ENCODE results near the gene KPNA6. TPM values are rescaled to one million over a fixed set of nuclear protein-coding genes. Genes with fewer than 3 reads are reported as not detected.

Gene KPNA6
- total and polyA plus RNA-seq, 2 of the 13 experiments (the other 11 are each of a cell fraction or from before 2014, with no cell fraction given): 22.0 to 47.5 TPM

- TF ChIP-seq, protein P1, sequence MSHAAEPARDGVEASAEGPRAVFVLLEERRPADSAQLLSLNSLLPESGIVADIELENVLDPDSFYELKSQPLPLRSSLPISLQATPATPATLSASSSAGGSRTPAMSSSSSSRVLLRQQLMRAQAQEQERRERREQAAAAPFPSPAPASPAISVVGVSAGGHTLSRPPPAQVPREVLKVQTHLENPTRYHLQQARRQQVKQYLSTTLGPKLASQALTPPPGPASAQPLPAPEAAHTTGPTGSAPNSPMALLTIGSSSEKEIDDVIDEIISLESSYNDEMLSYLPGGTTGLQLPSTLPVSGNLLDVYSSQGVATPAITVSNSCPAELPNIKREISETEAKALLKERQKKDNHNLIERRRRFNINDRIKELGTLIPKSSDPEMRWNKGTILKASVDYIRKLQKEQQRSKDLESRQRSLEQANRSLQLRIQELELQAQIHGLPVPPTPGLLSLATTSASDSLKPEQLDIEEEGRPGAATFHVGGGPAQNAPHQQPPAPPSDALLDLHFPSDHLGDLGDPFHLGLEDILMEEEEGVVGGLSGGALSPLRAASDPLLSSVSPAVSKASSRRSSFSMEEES (CRISPR knock-in tag; IDR thresholded peaks at IDR 0.05): peak; percentile 29; the same call in 1 of the 2 replicates
- TF ChIP-seq ZSCAN22 (CRISPR knock-in tag; IDR thresholded peaks at IDR 0.05) (peak; percentile 23; the same call in 1 of the 2 replicates), ZBTB3 (CRISPR knock-in tag; IDR thresholded peaks at IDR 0.05; ENCODE audit: borderline replicate concordance, low read depth) (0 out of 2 replicates have a peak, but pooled peaks have one; percentile 43), ZNF670 (CRISPR knock-in tag; IDR thresholded peaks at IDR 0.05; ENCODE audit: borderline replicate concordance) (peak; percentile 91; the same call in 1 of the 2 replicates), KMT2B (CRISPR knock-in tag; IDR thresholded peaks at IDR 0.05) (peak; percentile 88), ZNF354B (CRISPR knock-in tag; IDR thresholded peaks at IDR 0.05) (0 out of 2 replicates have a peak, but pooled peaks have one; percentile 24), ZFX (CRISPR knock-in tag; IDR thresholded peaks at IDR 0.05; ENCODE audit: low read depth) (peak; percentile 81), HNRNPK (IDR thresholded peaks at IDR 0.05; ENCODE audit: low read depth, low read length, poor library complexity, severe bottlenecking) (peak; percentile 21), ZFP36L1 (CRISPR knock-in tag; IDR thresholded peaks at IDR 0.05) (peak; percentile 40; the same call in 1 of the 2 replicates), SNAPC2 (CRISPR knock-in tag; IDR thresholded peaks at IDR 0.05) (peak; percentile 85), KAT2B (IDR thresholded peaks at IDR 0.05; ENCODE audit: borderline replicate concordance, low read depth, low read length) (no peak), ZNF543 (CRISPR knock-in tag; IDR thresholded peaks at IDR 0.05) (peak; percentile 57; the same call in 1 of the 2 replicates), ZNF780A (CRISPR knock-in tag; IDR thresholded peaks at IDR 0.05) (peak; percentile 90), MAF1 (CRISPR knock-in tag; IDR thresholded peaks at IDR 0.05; ENCODE audit: borderline replicate concordance) (no peak; the same call in 1 of the 2 replicates), ZFP82 (CRISPR knock-in tag; IDR thresholded peaks at IDR 0.05; ENCODE audit: borderline replicate concordance) (0 out of 2 replicates have a peak, but pooled peaks have one; percentile 83), SRY (CRISPR knock-in tag; IDR thresholded peaks at IDR 0.05) (peak; percentile 93; the same call in 1 of the 2 replicates), REPIN1 (CRISPR knock-in tag; IDR thresholded peaks at IDR 0.05; ENCODE audit: borderline replicate concordance, low read depth) (no peak), DRAP1 (CRISPR knock-in tag; IDR thresholded peaks at IDR 0.05) (peak; percentile 65; the same call in 1 of the 2 replicates), ZNF839 (CRISPR knock-in tag; IDR thresholded peaks at IDR 0.05; ENCODE audit: borderline replicate concordance) (0 out of 2 replicates have a peak, but pooled peaks have one; percentile 40), ZSCAN25 (CRISPR knock-in tag; IDR thresholded peaks at IDR 0.05) (no peak), ZNF253 (CRISPR knock-in tag; IDR thresholded peaks at IDR 0.05; ENCODE audit: borderline replicate concordance) (peak; percentile 40), TAF15 (IDR thresholded peaks at IDR 0.05; ENCODE audit: low read depth, low read length, poor library complexity, severe bottlenecking) (peak; percentile 85), CENPT (CRISPR knock-in tag; IDR thresholded peaks at IDR 0.05; ENCODE audit: low read depth) (peak; percentile 58; the same call in 1 of the 2 replicates)
- TF ChIP-seq, protein P2, sequence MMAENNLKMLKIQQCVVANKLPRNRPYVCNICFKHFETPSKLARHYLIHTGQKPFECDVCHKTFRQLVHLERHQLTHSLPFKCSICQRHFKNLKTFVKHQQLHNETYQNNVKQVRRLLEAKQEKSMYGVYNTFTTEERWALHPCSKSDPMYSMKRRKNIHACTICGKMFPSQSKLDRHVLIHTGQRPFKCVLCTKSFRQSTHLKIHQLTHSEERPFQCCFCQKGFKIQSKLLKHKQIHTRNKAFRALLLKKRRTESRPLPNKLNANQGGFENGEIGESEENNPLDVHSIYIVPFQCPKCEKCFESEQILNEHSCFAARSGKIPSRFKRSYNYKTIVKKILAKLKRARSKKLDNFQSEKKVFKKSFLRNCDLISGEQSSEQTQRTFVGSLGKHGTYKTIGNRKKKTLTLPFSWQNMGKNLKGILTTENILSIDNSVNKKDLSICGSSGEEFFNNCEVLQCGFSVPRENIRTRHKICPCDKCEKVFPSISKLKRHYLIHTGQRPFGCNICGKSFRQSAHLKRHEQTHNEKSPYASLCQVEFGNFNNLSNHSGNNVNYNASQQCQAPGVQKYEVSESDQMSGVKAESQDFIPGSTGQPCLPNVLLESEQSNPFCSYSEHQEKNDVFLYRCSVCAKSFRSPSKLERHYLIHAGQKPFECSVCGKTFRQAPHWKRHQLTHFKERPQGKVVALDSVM (CRISPR knock-in tag; IDR thresholded peaks at IDR 0.05): 0 out of 2 replicates have a peak, but pooled peaks have one; percentile 12
- TF ChIP-seq, protein P3, sequence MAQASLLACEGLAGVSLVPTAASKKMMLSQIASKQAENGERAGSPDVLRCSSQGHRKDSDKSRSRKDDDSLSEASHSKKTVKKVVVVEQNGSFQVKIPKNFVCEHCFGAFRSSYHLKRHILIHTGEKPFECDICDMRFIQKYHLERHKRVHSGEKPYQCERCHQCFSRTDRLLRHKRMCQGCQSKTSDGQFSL (CRISPR knock-in tag; IDR thresholded peaks at IDR 0.05): no peak
Observed at GRCh38 chr1:32179443-32180185, 71.8 kb downstream of the KPNA6 start, which contains the start of gene TXLNA (continued).
